ENCODE data around the gene BRIX1.
"Not testable (repeated sequence)": the region's sequence is repeated elsewhere in the genome, so short reads cannot be mapped to it uniquely, and the experiment has no call there.

Gene BRIX1

GRCh38 chr5:34915856-34916192, 313 bp downstream of the BRIX1 start:
- DNase-seq: no peak

- no peak for DNase-seq
Observed at GRCh38 chr5:34916518-34916917, 1.0 kb downstream of the BRIX1 start.

- DNase-seq: no peak
Observed at GRCh38 chr5:34918025-34918424, 2.5 kb downstream of the BRIX1 start.

DNA sequence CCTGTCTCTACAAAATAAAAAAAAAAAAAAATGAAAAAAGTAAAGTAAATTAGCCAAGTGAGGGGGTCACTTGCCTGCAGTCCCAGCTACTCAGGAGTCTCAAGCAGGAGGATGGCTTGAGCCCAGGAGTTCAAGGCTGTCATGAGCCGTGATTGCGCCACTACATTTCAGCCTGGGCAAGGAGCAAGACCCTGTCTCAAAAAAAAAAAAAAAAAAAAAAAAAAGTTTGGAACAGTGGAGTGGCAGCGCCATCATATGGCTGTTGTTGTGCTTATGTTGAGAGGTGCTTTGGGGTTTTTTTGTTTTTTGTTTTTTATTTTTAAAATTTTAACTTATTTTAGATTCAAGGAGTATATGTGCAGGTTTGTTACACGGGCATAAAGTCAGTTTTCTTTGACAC, 3.6 kb downstream of the BRIX1 start:
- DNase-seq: no peak

- not testable (repeated sequence) for DNase-seq
Observed at GRCh38 chr5:34923256-34923655, 7.7 kb downstream of the BRIX1 start.

GRCh38 chr5:34923694-34924461, 8.4 kb downstream of the BRIX1 start:
- DNase-seq: no peak

DNA sequence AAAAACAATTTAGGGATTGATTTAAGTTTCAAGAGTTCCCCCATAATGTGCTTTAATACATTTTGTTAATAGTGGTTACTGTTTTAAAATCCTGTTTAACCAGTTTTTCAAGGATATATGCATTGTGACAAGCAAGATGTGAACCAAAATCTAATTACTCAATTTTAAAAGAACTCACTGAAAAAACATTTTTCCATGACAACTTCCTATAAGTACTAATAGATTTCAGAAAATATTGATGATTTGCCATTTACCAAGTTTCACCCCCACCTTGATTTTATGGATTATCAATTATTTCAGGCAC, 8.9 kb downstream of the BRIX1 start:
- DNase-seq: no peak

- DNase-seq: no peak
Observed at GRCh38 chr5:34926318-34926888, 10.9 kb downstream of the BRIX1 start.

- no peak for DNase-seq
Observed at GRCh38 chr5:34927785-34928184, 12.3 kb downstream of the BRIX1 start.

- no peak for DNase-seq
Observed at GRCh38 chr5:34928267-34928666, 12.8 kb downstream of the BRIX1 start.

DNA sequence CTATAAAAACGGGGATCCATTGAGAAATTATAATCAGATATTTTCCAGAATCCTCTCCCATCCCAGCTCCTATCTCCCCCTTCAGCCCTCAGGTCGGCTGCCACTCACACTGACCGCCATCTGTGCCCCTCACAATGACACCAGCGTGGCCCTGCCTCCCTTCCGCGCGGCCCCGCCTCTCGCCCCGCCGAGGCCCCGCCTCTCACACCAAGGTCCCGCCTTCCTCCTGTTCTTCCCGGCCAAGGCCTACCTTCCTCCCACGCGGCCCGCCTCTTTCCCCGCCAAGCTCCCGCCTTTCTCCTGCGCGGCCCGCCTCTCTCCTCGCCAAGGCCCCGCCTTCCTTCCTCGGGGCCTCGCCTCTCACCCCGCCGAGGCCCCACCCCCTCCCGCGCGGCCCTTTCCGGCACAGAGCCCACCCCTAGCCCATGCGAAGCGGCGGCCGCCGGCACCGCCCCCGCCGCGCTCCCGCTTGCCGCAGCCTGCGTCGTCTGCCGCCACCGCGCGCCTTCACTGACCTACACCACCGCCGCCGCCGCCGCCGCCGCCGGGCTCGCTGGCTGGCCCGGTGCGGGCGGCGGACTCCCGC, 13.7 kb downstream of the BRIX1 start, which contains the start of gene DNAJC21:
Gene DNAJC21 (plus strand): TSS at position 426 of the 586 bp plus-strand sequence. CDS start 261 bp downstream, outside the sequence.
- DNase-seq: peak; percentile 99

GRCh38 chr5:34929720-34930461, 14.4 kb downstream of the BRIX1 start:
- DNase-seq: peak; percentile 91

DNA sequence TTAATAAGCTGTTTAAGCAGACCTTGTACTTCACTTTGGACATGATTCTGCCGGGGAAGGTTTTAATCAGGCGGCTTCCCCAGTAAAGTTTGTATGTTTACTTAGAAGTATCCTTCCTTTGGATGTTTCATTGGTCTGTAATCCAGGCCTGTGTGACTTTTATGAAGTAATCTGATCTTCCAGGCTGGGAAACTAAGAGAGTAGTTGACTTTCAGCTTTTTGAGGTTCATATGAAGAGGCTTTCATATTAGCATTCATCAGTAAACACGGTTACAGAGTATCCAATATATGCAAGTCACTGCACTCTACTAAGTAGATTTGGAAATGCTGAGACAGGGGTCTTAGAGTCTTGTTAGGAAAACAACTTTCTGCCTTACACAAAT, 14.9 kb downstream of the BRIX1 start:
- DNase-seq: no peak

DNA sequence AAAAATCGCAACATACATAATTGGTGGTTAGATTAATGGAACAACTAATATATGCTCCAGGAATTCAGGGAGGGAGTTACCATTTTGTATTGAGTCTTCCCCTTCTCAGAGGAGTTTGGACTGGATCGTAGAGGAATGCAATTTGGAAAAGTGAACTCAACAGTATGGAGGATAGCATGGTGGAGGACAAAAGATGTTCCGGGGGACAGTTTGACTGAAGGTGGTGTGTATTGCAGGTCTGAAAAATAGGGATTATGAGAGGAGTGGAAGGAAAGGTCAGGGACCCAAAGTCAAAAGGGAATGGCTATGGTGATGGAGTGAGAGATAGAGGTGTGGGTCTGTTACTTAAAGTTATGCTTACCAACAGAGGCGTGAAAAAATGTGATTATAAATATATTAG, 15.4 kb downstream of the BRIX1 start:
- DNase-seq: no peak

DNA sequence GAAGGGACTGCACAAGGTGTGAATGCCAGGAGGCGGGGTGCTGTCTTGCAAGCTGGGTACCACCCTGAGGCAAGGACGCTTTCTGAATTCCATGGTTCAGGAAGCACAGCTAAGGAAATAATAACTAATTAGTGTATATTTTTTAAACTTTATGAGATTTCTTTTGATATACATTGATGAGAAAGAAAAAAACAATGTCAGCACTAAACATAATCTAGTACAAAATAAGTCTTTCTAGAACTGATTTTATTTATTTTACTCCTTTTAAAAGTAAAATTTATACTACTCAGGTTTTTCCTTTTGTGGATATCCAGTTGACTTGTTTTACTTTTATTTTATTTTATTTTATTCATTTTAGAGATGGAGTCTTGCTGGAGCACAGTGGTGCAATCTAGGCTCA, 17.4 kb downstream of the BRIX1 start:
- DNase-seq: no peak

- DNase-seq: no peak
Observed at GRCh38 chr5:34941936-34942335, 26.4 kb downstream of the BRIX1 start.

DNA sequence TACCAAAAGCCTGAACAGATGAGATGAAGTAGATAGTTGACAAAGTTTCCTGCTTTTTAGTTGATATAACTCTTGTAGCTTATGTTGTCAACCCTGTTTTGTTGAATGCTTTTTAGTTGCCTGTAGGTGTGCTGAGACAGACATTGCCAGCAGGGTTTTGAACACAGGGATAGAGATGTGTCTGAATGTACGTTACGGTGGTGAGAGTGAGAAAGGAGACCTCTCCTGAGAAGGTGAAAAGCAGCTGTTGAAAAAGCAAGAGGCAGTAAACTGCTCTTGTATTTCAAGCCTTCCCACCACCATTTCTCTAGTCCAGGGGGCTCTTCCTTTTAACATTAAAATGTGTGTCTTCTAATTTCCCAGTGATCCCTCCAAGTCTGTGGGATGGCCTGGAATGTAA, 28.5 kb downstream of the BRIX1 start:
- no peak for DNase-seq

- DNase-seq: no peak
Observed at GRCh38 chr5:34944460-34945047, 29.0 kb downstream of the BRIX1 start.

DNA sequence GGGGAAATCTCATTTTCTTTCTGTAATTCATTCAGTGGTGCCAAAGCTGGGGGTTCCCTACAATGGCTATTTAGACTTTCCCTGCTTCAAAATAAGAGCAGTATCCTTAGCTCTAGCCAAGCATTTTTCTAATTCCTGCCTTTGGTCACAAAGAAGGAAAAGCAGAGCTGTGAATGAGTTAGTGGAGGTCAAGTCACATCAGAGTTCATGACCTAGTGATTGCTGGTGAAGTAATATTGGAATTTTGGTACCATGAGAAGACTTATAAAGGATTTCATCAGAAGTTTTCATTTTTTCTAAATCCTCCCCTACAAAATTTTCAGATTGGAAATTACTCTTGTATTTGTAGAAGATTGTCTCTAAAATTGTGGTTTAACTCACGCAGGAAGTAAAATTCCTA, 41.8 kb downstream of the BRIX1 start:
- DNase-seq: no peak

GRCh38 chr5:34957857-34958690, 42.6 kb downstream of the BRIX1 start:
- no peak for DNase-seq

DNA sequence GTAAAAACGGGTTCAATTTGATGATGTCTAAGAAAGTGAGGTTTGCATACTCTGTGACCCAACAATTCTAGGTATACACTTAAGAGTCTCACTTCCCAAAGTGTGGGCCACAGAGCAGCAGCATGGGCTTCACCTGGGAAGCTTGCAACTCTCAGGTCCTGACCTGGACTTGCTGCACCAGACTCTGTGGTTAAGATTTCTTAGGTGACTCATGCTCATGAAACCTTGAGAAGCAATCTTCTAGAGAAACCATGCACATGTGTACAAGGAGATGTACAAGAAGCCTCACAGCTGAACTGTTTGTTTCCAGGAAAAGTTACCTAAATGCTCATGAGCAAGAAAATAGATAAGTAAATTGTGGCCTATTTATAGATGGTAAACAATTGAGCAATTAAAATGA, 43.8 kb downstream of the BRIX1 start:
- no peak for DNase-seq

GRCh38 chr5:34967540-34967939, 52.0 kb downstream of the BRIX1 start:
- DNase-seq: no peak

DNA sequence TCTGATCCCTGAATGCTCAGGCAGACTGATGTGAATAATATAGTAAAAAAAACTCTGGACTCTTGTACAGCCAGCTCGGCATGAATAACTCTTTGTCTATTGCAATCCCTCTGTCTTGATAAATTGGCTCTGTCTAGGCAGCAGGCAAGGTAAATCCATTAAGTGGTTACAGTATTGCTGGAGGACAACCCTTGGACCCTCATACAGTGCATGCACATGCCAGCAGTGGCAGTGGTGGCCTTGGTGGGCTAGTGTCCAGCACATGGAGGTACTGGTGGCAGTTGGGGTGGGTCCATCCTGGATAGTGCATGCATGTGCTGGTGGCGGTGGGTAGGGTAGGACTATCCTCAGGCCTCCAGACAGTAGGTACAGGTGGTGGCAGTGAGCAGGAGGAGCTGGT, 52.7 kb downstream of the BRIX1 start:
- no peak for DNase-seq
